GM11168 (cell line): ENCODE results near the gene KLHL30.
"Not testable (repeated sequence)": the region's sequence is repeated elsewhere in the genome, so short reads cannot be mapped to it uniquely, and the experiment has no call there.

Experiments
- in situ Hi-C: fragments of 300-500 bp; cut with MboI; formaldehyde crosslinking; loops from one replicate; pipeline ENCODE4 v1.12.0; 2022; ENCODE audit warnings: low sequenced_read_pairs; ENCODE audit not compliant: unreplicated experiment

KLHL30 gene

DNA sequence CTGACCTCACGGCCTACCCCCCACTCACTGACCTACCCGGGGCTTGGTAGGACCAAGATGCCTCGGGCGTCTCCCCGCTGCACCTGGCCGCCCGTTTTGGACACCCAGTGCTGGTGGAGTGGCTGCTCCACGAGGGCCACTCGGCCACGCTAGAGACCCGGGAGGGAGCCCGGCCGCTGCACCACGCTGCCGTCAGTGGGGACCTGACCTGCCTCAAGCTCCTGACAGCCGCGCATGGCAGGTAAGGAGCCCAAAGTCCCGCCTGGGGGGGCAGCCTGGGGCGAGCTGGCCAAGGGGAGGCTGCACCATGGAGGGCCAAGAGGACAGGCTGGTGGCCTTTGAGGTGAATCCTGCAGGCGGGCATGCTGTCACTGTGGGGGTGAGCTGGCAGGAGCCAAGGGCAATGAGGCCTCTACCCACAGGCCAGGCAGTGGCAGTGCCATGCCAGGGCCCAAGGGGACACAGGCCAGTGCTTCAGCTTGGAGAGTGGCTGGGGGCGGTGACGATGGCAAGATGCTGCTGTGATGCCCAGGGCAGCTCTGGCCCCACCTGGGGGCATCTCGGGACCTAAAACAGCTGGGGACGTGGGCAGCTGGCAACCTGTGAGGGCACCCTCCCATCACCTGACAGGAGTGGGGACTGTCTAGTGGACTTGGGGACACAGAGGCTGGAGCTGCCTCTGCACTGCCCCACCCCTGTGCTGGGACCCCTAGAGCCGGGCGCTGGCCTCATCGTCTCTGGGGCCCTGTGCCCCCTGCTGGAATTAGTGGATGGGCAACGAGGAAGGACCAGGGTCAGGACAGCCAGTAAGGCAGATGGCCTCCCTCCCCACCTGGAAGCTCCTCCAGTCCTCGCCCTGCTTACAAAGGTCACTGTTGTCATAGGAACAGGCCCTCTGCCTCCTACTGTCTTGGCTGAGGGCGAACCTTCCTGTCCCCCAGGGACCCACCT, 36.3 kb upstream of the KLHL30 start:
- in situ Hi-C loops, result no loop called here

DNA sequence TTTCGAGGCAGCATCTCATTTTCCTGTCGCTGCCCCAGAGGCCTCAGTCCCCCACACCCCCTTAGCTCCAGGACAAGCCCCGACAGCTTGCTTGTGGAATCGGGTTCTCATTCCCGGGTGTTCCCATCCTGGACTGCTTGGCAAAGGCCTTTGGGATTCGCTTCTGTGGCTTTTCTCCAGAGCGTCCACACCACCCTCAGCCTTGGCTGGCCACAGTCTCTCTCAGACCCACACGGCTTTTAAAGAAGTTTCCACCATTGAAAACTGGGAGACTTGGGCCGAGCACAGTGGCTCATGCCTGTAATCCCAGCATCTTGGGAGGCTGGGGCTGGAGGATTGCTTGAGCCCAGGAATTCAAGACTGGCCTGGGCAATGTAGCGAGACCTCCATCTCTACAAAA, 35.6 kb upstream of the KLHL30 start:
- in situ Hi-C loops, result no loop called here

DNA sequence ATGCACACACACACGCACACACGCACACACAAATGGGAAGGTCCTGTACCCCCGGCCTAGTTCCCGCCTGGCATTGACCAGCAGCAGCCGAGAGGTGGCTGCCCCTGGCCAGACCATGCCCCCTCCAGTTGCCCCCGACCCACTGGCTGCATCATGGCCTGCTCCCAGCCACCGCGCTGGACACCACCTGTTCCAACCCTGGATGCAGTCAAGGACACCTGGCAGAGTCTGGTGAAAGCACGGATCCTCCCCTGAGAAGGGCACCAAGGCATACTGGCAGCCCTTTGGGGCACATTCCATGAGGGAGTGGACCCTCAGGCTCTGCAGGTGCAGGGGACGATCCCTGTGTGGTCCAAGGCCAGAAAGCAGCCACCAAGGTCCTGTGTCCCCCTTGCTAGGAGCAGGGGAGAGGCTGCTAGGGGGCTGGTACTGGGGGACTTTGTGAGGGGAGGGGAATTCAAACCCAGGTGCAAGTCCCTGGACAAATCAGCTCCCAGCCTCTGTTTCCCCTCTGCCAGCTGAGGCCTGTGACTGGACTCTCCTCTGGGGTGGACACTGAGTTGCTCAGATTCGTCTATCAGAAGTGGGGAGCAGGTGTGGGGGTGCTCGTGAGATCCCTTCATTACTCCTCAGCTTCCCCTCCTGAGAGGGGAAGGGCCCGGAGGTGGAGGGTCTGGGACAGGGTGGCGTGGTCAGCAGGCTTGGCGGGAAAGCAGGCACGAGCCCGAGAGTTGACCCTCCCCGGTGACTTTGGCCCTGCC, 34.8 kb upstream of the KLHL30 start:
- in situ Hi-C loops, result no loop called here

DNA sequence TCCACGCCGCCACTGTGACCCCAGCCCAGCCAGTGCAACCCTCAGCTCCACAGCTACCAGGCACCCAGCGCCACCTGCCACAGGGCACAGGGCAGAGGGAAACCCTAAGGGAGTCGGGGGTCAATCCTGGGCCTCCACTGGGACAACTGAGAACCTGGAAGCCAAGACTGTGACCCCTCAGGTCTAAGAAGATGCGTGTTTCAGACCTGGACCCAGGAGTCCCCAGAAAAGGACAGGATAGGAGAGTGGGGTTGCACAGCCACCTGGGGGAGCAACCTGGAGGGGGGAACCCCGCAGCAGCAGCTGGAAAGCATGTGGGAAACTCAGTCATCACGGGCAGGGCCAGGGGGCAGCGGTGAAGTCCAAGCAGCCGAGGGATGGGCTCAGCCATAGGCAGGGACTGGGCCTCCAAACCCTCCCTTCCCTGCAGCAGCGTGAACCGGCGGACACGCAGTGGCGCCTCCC, 34.2 kb upstream of the KLHL30 start:
- in situ Hi-C loops, result no loop called here

DNA sequence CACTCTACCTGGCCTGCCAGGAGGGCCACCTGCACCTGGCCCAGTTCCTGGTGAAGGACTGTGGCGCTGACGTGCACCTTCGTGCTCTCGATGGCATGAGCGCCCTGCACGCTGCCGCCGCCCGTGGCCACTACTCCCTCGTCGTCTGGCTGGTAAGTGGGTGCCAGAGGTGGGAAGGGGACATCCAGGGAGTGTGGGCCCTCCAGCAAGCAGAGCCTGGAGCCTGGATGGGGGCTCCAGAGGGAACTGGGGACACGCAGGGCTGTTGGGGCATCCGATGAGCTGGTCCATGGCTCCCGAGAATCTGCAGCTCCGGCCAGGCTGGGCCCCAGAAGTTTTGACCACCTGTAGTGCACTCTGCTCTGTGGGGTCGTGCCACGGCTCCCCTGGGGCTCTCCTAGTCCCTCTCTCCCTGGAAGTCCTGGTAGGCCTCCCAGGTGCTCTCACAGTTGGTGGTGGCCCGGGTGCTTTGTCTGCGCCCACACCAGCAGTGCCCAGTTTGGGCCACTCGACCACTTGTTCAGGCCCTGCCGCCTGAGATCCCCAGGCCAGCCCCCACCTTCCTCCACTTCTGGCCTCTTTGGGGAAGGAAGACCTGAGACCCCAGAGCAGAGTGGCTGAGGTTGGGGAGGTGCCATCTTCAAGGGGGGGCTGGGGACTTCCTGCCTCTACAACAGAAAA, 33.6 kb upstream of the KLHL30 start:
- in situ Hi-C loops, result no loop called here

DNA sequence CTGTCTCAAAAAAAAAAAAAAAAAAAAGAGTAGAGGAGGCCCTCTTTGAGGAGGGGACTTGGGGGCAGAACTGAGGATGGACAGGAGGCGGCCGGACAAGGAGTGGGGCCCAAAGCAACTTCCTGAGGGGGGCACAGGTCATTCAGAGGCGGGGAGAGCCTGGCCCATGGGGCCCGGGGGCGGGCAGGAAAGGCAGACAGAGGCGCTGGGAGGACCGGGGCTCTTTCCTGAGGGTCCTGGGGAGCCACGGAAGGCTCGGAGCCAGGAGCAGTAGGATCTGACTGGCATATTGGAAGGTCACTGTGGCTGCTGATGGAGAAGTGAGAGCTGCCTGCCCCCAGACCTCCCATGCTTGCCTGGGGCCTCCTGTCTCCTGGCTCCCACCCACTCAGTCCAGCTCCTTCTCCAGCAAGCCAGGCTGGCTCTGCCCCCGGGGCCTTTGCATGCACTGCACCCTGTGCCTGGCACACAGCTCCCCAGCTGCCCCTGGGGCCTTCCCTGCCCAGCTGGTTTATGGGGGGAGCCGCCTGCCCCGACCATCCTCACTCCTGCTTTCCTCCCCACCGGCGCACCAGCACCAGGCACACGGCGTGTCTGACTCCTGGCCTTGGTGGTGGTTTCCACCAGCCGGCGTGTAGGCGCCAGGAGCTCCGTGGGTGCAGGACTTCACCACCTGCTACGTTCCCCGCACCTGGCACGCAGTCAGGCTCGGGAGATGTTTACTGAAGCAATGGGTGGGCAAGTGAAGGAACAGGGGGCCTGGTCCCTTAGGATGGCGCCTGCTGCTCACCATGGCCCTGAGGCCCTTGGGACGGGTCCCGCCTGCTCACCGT, 32.7 kb upstream of the KLHL30 start:
- in situ Hi-C loops, result no loop called here

DNA sequence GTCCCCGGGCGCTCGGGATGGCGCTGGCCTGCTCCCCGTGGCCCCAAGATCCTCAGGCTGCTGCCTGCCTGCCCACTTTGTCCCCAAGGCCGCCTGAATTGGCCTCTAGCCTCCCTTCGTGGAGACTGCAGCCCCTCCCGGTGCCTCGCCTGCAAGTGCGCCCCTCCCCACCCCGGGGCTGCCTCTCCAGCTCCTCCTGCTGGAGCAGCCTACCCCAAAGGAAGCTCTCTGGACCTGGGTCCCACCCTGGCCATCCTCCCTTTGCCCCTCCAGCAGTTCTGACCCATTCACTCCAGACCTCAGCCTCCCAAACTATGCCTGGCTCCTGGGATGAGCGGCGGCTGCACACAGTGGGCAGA, 32.1 kb upstream of the KLHL30 start:
- in situ Hi-C loops, result no loop called here

DNA sequence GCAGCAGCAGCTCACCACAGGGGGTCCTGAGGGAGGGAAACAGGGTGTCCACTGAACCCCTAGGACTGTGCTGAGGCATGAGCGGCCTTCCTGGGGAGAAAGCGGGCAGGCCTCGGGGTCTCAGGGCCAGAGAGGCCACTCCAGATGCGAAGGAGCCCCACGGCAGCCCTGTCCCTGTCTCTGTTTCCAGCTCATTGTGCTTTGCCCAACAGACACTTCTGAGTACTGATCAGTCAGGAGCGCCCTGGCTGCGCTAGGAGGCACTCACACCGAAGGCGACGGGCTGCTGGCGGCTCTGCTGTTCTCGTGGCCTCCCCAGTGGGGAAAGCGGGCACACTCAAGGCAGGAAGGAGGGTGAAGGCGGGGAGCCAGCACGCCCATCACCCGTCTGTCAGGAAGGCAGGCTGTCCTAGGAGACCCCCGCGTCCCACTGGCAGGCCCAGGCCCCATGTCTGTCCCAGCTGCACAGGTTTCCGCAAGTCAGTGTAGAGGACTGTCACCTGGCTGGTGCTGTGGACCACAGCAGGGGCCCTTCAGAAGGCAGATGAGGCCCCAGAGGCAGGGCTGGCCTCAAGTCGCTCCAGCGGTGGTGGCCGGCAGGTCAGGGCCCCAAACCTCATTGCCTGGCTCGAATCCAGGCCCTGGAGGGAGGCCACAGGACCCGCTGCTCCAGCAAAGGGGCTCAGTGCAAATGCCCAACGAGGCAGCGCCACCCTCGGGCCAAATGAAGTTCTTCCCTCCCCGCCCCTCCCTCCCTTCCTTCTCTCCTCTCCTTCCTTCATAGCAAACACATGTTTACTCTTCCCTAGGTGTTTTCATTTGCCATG, 31.6 kb upstream of the KLHL30 start:
- in situ Hi-C loops, result no loop called here

DNA sequence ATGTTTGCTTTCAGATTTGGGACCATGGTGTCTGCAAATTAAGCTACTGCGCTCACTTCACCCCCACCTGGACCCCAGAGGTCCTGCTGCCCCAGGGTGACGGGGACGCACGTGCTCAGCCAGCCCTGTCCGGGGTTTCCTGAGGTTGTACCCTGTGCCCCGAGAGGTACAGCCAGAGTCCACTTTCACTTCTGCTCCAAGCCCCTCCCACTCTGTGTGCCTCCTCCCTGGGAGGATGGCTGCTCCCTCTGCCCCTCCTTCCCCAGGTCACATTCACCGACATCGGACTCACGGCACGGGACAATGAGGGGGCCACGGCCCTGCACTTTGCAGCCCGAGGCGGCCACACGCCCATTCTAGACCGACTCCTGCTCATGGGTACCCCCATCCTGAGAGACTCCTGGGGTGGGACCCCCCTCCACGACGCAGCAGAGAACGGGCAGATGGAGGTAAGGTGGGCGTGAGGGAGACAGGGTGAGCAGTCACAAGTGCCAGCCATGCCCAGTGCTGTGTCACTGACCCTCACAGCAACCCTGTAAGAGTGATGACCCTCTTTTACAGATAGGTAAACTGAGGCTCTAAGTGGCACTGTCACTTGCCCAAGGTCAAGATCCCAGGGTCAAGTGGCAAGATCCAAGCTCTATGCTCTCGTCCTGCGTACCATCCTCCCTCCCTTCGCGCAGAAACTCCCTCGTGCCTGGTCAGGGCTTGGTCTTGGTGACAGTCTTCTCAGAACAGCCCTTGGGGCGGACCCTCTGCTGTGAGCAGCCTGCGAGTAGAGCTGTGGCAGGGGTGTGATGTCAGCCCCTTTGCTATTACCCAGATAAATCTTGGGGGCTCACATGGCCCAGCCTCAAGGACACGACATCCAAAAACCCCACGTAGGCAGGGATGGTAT, 30.7 kb upstream of the KLHL30 start:
- in situ Hi-C loops, result no loop called here

DNA sequence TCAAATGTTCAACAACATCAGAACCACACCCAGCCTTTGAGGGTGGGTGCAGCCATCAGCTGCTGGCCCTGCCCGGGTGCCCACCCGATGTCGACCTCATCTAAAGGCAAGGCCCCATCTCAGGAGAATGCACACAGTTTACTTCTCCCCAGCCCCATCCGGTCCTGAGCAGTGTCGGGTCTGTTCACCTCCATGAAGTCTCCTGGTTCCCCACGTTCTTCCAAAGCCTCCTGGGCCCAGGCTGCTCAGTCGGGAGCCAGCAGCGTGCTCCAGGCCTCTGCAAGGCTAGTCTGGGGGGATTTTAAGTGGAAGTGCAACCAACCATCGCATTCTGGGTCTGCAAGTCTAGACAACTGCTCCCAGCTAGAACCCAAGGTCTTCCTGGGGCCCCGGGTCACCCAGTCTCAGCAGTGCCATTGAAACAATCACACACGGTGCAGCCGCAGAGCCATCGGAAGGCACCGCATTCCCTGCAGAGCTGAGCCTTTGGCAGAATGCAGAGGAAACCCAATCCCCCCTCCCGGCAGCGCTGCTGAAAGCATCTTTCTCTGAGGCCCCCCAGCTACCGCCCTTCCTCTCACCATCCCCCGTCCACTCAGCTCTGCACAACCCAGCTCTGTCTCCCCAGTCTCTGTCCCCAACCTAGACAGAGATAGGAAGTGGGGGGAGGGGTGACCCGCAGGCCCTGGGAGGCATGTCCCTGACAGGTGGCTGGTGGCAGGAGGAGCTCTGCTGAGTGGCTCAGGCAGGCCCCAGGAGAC, 29.9 kb upstream of the KLHL30 start:
- in situ Hi-C loops, result no loop called here

DNA sequence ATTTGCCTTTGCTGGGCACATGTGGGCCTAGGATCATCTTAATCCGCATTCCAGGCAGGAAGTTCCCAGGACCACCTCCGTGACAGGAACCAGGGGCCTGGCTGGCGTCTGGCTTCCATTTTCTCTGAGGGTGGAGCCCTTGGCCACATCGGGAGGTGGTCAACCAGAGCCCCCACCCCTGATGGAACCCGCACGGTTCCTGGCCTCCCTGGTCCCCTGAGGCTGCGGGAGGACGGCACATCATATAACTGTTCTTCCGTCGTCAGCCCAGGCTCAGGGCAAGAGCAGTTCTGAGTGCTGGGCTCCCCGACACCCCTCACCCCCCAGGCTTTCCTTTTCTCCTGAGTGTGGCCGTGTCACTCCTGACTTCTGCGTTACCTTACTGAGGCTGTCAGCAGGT, 24.9 kb upstream of the KLHL30 start:
- in situ Hi-C loops, result no loop called here

DNA sequence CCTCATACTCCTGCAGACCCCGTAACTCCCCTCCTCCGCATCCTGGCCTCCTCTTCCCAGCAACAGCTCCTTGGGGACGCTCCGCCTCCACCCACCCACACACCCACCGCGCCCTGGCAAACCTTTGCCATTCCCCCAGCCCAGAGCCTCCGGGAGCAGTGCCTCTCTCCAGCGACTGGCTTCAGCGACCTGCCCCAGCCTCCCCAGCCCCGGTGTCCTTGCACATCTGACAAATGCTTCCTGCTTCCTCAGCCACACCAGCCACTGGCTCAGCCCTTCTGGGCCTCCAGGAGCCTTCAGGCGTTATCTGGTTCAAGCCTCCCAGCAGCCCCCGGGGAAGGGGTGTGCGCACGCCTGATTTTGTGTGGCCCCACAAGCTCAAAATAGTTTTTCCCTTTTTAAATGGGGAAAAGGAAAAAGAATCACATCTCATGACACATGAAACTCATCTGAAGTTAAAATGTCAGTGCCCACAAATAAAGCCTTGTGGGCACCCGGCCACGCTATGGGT, 24.1 kb upstream of the KLHL30 start:
- in situ Hi-C loops, result no loop called here

DNA sequence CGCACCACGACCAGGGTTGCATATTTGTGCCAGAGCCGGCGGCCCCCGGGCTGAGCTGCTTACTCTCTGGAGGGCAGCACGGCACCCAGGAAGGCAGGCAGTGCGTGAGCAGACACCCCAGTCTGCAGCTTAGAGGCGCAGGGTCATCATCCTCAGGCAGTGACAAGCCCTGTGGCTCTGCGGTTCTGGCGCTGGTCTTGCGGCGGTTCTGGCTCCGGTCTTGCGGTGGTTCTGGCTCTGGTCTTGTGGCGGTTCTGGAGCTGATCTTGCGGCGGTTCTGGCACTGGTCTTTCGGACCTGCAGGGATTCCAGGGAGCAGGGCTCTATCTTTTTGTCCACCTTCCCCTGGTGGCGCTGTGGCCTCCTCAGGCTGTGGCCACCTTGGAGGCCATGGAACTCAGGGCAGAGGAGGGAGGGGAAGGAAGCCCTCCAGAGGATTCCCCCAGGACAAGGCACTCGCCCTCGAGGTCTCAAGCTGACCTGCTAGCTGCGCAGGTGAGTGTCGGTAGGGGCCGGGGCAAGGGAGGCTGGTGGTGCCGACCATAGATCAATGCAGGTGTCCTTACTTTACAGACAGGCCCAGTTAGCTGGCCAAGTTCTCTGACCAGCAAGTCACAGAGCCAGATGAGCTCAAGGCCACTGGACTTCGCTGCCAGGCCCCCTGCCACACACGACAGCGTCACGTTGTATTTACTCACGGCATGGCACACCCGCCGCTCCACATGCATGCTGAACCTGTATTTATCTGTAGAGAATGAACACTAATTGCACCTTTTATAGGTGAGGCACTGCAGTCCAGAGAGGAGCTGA, 23.4 kb upstream of the KLHL30 start:
- in situ Hi-C loops, result no loop called here

DNA sequence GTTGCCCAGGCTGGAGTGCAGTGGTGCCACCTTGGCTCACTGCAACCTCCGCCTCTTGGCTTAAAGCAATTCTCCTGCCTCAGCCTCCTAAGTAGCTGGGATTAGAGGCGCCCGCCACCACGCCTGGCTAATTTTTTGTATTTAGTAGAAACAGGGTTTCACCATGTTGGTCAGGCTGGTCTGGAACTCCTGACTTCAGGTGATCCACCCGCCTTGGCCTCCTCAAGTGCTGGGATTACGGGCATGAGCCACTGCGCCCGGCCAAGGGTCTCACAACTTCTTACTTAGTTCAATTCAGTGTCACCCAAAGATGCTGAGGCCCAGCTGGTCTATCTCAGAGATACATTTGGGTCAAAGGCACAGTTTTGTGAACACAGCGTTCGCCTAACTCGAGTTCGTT, 22.8 kb upstream of the KLHL30 start:
- in situ Hi-C loops, result not testable (repeated sequence)

DNA sequence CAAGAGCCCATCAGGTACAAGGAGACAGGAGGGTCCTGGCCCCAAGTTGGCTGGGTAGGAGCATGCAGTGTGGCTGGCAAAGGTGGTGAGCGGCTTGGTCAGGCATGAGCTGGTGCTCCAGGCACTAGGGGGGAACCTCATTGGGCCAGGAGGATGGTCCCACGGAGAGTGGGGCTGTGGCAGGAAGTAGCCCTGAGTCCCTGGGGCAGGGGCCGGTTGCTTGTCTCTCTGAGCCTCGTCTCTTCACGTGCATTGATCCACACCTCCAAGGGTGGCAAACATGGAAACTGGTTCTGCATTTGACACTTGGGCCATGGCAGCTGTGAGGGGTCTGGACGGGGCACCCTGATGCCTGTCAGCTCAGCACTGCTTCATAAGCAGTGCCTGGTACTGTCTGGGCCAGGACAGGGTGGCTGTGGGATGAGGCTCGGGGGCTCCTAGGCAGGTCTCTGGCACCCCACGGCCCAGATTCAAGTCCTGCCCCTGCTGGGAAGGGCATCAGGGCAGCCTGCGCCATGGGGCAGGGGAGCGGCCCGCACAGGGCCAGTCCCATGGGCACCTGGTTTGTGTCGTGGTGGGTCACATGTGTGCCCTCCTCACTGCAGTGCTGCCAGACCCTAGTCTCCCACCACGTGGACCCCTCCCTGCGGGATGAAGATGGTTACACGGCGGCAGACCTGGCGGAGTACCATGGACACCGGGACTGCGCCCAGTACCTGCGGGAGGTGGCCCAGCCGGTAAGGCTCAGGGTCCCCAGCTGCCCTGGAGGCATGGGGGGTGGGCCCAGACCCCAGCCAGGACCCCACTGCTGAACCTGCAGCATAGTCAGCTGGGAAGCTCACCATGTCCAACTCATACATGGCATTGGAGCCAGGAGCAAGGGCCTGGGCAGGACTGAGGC, 21.9 kb upstream of the KLHL30 start:
- in situ Hi-C loops, result no loop called here
